Measurements from ENCODE around the gene MAD1L1.

MAD1L1 gene

DNA sequence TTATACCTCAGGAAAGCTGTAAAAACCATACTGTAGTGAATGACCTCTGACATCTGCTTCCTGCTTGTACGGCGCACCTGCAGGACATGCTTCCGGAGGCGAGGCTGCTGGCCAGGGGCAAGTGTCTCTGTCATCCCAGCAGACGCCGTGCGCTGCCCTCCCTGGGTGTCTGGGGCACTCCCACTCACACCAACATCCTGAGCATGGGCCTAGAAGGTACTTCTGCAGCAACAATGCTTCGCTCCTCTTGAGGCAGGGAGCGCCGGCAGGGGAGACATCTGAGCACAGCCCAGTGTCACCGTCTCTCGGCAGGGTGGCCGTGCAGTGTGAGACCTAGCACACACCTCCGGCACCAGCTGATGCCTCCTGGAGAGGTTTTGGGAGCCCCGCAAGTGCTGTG lies 269.2 kb downstream of the MAD1L1 start:
- no peak for DNase-seq

DNA sequence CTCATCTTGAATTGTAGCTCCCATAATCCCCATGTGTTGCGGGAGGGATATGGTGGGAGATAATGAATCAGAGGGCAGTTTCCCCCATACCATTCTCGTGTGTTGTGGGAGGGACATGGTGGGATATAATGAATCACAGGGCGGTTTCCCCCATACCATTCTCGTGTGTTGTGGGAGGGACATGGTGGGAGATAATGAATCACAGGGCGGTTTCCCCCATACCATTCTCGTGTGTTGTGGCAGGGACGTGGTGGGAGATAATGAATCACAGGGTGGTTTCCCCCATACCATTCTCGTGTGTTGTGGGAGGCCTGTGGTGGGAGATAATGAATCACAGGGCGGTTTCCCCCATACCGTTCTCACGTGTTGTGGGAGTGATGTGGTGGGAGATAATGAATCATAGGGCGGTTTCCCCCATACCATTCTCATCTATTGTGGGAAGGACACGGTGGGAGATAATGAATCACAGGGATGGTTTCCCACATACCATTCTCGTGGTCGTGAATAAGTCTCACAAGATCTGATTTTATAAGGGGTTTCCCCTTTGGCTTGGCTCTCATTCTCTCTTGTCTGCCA lies 271.0 kb downstream of the MAD1L1 start:
- DNase-seq = peak; percentile 48

DNA sequence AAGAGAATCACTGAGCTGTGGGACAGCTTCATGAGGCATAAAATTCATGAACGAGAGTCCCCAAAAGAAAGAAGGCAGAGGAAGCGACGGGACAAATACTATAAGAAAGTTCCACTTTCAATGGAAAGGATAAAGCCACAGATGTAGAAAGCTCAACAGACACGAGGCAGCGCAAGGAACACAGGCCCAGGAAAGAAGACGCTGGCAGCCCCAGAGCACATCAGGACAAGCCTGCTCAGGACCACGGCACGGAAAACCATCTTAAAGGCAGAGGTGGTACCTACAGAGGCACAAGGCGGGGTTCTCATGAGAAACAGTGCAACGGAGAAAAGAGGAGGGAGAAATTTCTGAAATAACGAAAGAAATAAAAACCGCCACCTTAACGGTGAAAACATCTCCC lies 273.4 kb downstream of the MAD1L1 start:
- no peak for DNase-seq

DNA sequence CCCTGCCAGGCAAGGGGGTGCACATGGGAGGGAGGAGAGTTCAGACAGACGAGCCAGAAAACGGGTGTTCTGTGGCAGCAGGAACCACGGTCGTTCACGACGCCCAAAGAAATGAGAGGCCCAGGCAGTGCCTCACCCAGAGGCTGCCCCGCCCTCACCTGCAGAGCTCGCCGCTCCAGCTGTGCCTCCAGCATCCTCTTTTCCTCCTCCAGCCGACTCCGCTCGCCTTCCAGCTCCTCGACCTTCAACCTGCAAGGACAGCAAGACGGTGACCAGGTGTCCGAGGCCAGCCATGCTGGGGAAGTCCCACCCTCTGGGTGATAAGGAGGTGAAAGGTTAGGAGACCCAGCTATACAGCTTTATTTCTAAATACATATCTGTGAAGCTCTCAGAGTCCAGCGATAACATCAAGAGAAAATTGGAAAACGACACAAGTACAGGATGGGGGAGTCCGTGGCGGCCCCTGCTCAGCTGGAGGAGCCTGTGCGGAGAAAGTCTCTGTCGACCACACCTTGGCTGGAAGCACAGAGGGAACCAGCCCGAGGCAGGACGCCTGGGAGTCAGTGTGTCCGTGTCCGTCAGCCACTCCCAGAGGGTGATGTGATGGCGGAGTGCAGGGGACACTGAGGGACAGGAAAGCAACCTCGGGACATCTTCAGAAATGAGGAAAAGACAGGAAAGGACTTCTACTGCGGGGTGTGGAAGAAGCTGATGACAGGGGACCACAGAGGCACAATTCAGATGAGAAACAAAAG lies 275.1 kb downstream of the MAD1L1 start:
- no peak for DNase-seq

DNA sequence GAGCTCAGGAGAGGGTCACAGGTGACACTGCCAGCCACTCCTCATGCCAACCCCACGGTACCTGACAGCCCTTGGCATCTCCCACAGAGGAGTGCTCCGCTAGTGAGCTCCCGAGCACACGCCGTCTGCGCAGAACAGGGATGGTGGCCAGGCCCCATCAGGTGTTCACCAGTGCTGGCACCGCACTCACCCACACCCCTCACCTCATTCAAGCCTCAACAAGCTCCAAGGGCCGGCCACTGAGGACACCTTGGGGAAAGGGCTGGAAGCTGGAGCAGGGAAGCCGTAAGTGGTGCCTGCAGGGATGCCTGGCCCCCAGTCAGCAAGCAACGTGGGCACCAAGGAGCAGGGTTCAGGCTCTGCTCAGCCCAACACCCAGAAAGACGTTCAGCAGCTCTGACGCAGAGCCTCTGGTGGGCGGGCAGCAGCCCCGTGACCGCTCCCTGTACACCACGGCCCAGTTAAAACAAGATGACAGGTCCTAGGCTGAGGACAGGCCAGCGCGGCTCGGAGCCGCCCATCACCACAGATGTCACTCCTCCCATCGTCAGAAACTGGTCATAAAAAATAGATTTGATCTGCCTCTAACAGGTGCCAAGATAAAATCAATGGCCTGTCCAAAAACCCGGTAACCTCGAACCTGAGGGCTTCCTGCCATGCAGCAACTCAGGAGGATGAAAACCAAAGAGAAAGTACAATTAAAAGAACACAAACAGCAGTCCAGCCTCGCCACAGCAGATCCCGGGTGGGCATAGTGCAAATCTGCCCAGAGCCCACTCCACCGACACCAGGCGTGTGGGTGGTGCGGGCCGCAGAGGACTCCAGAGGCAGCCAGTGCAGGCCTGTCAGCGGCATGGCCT lies 275.9 kb downstream of the MAD1L1 start:
- no peak for DNase-seq

DNA sequence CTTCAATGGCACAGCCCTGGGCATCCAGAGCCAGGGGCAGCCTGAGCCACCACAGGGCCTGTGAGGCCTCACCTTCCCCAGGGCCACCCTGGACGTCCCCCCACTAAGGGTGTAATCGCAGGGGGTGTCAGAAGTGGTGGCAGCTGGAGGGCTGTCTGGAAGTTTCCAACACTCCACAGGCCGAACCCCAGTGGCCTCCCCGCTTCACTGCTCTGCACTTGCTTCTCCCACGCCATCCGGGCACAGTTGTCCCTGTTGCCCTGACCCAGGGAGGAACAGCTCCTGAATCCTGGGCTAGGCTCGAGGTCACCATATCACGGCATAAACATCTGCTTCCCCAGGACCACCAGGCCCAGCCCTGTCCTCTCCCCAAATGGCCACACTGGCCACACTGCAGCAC lies 276.6 kb downstream of the MAD1L1 start:
- DNase-seq = no peak

DNA sequence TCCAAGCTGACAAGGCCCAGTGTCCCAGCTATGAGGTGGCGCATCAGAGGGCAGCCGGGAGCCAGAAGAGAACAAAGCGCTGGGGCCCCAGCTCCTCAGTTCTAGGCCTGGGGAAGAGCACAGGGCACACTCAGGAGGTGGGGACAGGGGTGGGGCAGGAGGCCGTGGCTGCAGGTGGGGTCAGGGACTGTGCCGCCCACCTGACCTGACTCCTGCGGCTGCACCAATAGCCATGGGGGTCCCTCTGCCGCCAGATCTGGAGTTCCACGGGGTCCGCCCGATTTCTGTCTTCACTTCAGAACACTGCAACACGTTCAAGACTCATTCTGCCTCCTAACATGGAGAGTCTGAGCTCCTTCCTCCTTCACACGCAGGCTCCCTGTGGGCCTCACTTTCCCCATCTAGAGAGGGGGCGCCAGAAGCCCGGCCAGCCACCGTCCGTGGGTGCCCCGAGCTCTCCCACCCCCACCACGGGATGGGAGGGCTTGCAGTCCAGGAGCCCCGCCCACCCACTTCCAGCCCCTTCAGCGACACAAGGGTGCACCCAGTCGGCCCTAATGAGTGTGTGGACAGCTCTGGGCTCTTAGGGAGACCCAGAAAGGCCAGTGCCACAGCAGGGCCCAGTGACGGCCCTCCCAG lies 278.3 kb downstream of the MAD1L1 start:
- DNase-seq = no peak

DNA sequence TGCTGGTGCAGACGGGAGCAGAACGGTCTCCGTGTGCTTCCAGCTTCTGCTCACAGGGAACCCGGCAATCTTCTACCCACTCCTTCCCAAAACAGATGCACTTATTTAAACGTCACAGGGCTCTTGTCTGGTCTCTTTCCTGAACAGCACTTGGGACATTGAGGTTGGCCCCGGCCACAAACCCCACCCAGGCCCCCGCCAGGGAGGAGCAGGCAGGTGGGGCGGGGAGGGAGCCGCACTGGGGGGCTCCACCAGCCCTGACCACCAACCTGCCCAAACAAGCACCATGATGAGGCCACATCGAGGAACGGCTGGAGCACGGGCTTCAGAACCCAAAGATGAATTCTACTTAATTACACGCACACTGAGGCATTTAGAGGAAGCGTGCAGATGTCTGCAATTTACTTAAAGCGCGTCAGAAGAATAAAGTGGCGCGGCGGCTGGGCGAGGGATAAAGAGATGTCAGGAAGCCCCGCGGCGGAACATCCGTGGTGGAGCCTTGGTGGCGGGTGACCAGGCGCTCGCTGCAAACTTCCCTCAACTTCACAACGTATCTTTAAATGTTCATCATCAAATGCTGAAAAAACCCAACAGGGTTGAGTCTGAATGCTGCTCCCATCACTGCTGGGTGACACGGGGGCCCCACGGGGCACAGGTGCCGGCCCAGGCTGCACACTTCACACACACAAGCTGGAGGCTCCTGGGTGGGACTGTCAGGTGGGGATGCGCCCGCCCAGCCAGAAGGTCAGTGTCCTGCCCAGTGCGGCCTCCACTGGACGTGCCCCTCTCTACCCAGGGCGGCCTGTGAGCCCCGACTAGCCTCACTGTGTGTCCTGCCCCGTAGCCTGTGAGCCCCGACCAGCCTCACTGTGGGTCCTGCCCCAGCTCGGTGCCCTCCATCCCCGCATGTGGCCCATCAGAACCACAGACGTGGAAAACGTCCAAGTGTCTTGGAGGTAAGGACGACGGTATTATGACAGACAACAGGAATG lies 279.2 kb downstream of the MAD1L1 start:
- no peak for DNase-seq

DNA sequence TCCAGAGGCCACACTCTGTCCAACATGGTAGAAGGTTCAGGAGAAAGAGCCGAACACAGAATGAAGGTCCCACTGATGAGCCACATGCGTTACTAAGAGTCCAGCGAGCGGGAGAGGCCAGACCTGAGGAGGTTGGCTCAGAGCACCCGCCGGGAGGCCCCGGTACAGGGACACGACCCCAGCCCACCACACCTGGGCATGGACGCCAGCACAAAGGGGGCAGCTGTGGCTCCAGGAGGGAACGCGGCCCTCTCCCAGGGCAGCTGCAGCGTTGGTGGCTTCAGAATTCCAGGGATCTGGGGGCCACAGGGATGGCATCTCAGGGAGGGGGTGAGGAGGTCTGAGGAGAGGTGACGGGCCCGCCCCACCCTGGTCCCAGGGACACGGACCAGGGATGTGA lies 280.0 kb downstream of the MAD1L1 start:
- no peak for DNase-seq

DNA sequence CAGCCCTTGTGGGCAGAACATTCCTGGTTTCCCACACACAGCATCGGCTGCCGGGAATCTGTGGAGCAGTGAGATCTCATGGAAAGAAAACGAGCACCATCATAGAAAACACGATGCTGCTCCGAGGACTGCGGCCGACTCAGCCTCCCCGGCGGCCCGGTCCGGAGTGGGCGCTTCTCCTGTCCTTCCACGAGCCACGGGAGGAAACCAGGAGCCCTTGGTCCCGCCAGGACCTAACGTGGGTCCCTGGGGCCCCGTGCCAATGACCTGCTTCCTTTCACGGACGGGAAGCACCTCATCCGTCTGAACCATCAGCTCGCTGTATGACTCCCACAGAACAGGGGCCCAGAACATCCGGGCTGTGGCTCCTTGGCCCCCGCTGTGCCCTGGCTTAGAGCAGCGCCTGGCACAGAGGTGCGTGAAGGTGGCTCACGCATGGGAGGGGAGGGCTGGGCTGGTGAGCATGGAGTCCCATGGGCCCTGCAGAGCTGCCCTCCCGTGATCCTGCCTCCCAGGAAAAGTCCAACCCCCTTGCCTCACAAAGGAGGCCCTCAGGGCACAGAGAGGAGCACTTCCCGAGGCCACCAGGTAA lies 280.5 kb downstream of the MAD1L1 start:
- DNase-seq = no peak

DNA sequence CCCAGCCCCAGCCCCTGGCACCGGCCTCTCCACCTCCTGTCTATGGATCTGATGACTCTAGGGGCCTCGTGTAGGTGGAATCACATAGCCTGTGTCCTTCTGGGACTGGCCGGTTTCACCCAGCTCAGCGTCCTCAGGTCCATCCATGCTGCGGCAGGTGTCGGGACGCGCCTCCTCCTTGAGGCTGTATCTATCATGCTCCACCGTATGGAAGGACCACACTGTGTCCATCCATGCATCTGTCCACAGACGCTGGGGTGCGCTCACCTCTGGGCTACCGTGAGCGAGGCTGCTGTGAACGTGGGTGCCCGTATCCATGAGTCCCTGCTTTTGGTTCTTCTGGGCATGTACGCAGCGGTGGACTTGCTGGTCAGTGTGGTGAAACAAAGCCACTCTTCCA lies 281.1 kb downstream of the MAD1L1 start:
- no peak for DNase-seq

DNA sequence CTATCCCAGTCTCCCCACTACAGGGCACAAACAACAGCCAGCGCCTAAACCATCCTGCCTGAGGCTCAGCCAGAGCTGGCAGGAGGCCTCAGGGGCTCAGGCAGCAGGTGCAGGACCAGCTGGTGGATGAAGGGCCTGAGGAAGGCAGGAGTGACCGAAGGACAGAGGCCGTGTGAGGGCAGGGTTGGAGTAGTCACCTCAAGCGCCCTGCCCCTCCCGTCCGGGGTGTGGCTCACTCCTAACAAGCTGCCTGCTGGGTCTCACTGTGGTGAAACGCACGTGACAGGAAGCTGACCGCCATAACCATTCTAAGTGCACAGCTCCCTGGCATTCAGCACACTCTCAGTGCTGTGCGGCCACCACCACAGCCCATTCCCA lies 281.6 kb downstream of the MAD1L1 start:
- DNase-seq = no peak

DNA sequence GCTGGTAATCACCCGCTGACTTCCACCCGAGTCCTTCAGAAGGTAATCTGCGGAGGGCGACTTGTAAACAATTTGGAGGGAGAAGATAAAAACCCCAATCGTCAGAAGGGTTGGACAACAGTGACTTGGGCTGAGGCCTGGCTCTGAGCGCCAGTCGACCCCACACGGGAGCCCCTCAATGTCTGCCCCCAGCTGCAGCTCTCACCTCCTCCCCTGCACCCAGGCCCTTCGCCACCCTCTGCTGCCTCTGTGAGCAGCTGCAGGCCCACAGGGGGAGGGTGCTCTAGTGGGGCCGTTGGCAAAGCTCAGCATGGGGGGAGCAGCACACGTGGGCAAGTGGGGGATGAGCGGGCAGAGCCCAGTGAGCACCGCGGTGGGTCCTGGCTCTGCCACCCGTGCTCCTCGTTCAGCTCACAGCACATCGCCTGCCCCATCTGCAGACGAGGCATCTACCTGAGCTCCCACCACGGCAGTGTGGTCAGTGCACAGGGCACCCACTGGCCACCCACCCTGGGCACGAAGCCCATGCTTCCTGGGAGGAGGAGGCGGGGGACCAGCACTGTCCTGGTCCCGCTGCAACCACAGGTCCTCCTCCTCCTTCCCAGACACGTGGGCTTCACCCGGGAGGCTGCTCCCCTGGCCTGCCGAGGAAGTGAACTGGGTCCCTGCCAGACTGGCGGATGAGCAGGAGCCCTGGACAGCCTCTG lies 282.1 kb downstream of the MAD1L1 start:
- no peak for DNase-seq

DNA sequence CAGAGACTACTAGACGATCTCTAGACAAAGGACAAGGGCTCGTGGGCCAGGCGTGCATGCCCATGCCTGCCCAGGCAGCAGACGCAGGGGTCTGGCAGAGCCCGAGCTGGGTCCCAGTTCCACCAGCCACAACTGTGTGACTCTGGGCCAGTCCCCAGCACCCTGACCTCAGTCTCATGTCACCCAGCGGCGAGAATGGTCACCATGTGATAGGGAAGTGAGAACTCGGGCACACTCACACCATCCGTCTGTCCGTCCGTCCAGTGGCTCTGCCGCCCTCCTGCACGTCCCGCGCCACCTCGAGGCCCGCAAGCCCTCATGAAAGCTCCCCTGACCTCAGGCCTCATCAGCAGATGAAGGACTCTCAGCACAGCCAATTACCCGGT lies 282.7 kb downstream of the MAD1L1 start:
- no peak for DNase-seq

DNA sequence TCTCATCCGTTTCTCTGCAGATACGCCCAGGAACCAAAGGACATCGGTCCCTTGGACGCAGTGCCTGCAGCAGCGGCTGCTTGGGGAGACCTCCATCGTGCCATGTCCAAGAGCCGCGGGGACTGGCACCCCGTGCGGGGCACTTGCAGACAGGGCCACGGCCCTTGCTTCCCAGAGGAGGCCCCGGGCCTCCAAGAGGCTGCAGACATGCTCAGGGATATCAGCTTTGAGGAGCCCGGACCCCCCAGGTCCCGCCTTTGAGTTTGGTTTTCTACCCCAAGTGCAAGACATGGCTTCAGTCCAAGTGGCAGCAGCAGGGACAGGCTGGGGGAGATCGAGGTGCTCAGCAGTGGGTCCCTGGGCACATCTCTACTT lies 283.1 kb downstream of the MAD1L1 start:
- DNase-seq = no peak

DNA sequence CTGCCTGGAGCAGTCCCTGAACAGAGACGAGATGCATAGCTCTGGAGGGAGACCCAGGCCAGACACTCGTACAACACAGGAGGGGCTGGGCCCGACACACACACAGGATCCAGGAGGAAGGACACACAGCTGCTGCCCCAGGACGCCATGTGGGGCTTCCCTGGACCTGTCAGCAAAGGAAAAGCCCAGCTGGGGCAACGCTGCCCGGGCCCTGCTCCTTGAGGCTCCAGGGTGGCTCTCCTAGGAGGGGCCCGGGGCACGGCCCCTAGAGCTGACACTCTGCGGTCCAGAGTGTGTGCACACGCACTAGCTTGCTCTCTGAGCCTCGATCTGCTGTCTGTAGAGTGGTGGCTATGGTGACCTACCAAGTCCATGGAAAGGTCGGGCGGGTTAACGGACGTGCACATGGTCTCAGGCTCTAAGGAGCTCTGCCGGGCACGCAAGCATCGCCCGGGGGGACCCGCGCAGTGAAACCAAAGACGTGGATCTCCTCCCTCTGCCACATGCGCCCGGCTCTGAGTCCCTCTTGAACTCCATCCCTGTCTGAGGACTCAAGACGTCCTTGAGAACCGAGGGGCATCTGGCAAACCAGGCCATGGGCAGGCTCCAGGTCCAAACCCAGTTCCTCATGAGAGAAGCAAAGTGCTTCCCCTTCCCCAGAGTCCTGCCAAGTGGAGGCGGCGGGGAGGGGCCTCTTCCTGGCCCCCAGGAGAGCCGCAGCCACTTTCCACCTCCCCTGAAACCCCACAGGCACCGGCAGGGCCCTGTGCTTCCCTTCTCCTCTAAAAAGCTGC lies 283.7 kb downstream of the MAD1L1 start:
- no peak for DNase-seq

DNA sequence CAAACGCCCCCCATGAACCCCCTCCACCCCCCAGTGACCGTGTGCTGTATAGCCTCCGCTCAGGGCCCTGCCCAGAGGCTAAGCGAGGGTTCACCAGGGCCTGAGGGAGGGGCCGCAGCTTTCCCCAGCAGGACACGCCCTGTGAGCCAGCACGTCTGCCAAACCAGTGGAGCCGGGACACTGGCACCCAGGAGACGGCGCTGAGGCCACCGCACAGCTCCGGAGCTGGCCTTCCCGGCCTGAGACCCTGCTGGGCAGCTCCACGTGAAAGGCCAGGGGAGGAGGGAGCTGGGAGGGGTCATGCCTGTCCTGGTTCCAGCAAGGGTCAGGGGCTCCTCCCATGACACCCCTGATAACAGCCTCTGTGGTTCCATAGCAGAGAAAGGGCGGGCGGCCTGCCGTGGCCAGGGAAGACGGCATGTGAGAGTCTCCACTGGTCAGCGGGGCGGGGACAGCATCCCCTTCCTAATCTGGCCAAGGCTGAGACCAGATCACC lies 284.4 kb downstream of the MAD1L1 start:
- no peak for DNase-seq

DNA sequence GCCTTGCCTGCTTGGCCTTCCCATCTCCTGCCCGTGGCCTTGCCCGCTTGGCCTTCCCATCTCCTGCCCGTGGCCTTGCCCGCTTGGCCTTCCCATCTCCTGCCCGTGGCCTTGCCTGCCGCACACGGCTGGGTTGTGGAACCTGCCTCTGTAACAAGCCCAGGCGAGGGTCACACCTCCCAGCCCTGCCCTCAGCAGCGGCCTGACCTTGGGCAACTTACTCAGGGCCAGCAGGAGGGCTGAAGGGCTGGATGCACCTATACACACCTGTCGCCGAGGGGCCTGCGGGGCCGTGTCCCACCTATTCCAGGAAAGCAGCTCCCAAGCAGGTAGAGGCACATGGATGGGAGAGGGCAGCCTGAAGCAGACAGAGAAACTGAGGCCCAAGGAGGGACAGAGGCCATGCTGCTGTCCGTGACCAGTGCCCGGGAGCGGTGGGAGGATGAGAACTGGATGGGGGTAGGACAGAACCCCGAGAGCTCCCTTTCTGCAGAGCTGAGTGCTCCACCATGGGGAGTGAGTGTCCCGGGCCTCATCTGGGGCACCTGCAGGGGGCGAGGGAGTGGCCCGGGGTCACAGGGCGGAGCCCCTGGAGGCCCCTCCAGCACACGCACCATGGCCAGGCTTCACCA lies 285.0 kb downstream of the MAD1L1 start:
- DNase-seq = no peak

DNA sequence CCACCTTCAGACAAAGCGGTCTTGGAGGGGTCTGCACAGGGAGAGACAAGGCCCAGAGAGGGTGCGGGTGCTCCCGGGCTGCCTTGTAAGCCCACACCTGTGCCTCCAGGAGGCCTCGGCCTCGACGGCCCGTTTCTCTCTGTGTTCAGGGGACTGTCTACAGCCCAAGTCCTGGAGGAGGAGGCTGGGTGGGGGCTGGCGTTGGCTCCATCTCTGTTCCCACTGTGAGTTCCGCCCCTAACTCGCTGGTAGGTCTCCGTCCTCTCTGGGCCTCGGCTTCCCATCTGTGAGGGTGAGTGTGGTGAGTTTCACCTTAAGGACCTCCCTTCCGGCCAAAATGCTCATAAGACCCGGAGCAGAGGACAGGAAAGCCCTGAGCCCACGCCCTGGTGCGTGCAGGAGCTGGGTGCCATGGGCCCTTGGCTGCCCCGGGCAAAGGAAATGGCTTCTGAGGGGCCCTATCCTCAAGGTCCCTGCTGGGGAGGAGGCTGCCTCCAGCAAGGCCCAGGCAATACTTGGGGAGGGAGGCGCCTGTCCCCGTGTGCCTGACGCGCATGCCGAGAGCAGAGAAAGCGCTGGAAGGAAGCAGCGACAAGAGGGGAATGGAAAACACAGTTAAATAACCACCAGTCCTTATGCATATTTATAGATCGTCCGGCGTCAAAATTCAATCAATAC lies 285.8 kb downstream of the MAD1L1 start:
- no peak for DNase-seq
